ENCODE measurements around the gene ZNF563. TPM values are rescaled to one million over a fixed set of nuclear protein-coding genes. Genes with fewer than 3 reads are reported as not detected.

Gene ZNF563
- total RNA-seq, 2 experiments from 2014 or later = 6.1 to 6.3 TPM

DNA sequence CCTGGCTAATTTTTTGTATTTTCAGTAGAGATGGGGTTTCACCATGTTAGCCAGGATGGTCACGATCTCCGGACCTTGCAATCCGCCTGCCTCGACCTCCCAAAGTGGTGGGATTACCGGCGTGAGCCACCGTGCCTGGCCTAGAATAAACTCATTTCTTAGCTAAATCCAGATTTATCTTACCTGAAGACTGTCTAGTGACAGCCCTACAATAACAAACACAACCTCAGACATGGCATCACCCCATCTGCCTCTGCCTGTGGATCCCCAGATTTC lies 43.7 kb downstream of the ZNF563 start:
- Mint-ChIP-seq H3K4me3 (peak overlapping the region; percentile 61), H3K27ac (peak overlapping the region; percentile 98), H3K4me1 (ENCODE audit: low read depth) (peaks cover 47% of the 10 kb centered on the region), H3K36me3 (peaks cover 23% of the 10 kb centered on the region), H3K27me3 (no peaks in the 10 kb centered on the region), H3K9me3 (no peaks in the 10 kb centered on the region)
- ChIA-PET POLR2A (interaction anchor here (1.8 kb wide), 1 partner anchor 44 kb away, joined by 8 read pairs; the partner anchor contains the start of gene ZNF563), CTCF (interaction anchor here (0.9 to 1.2 kb wide), 3 partner anchors 43 to 230 kb away, joined by 3 read pairs; no protein-coding TSS in a partner anchor)
- DNase-seq = no peak
- intact Hi-C loops (cut with micrococcal nuclease) = loop anchor here (1.0 to 10.0 kb wide), 5 partner anchors 42 to 263 kb away; partner anchors contain the start of genes ZNF136 and ZNF564

DNA sequence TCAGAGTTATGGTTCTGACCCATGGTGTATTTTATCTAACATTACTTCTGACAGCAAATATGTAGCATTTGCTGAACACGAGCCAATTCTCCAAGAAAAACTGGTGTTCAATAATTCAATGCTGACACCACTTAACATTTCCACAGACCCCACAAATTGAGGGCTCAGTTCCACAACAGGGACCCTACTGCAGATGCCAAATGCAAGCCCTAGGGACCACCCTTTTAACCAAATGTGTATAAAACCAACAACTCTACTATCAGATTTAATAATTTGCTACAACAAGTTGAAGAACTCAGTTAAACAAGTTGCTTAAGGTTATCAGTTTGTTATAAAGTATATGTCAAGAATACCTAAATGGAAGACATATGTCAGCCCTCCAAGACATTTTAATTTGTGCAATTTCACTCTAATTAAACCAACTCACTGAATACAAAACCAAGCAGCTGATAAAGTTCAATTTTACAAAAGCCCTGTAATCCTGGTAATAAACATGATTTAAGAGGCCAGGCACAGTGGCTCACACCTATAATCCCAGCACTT lies 45.4 kb downstream of the ZNF563 start:
- H3K4me1 Mint-ChIP-seq (ENCODE audit: low read depth) = peaks cover 41% of the 10 kb centered on the region
- H3K27ac Mint-ChIP-seq = peak overlapping the region; percentile 28
- peaks cover under 1% of the 10 kb centered on the region for H3K9me3 Mint-ChIP-seq
- no peaks in the 10 kb centered on the region for H3K27me3 Mint-ChIP-seq
- peaks cover 20% of the 10 kb centered on the region for H3K36me3 Mint-ChIP-seq
- intact Hi-C loops (cut with micrococcal nuclease) = loop anchor here (2.0 to 10.0 kb wide), 2 partner anchors 73 to 125 kb away; partner anchors contain the start of gene ZNF136
- no peak overlapping the region for H3K4me3 Mint-ChIP-seq
- POLR2A ChIA-PET = interaction anchor here (0.8 to 1.8 kb wide), 3 partner anchors 10 to 77 kb away, joined by 3 to 8 read pairs (median 4); partner anchors contain the start of genes ZNF442 and ZNF563
- no peak for DNase-seq
- CTCF ChIA-PET = no interaction called here

DNA sequence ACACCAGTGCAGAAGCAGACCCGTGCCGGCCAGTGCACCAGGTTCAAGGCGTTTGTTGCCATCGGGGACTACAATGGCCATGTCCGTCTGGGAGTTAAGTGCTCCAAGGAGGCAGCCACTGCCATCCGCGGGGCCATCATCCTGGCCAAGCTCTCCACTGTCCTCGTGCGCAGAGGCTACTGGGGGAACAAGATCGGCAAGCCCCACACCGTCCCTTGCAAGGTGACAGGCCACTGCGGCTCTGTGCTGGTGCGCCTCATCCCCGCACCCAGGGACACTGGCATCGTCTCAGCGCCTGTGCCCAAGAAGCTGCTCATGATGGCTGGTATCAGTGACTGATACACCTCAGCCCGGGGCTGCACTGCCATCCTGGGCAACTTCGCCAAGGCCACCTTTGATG lies 48.8 kb downstream of the ZNF563 start:
- intact Hi-C loops (cut with micrococcal nuclease) = loop anchor here (10.0 kb wide), 1 partner anchor 70 kb away; no protein-coding TSS in a partner anchor
- H3K4me3 Mint-ChIP-seq = no peak overlapping the region
- H3K27ac Mint-ChIP-seq = no peak overlapping the region
- H3K4me1 Mint-ChIP-seq (ENCODE audit: low read depth) = peaks cover 34% of the 10 kb centered on the region
- no peak for DNase-seq
- ChIA-PET CTCF (no interaction called here), POLR2A (no interaction called here)
- H3K9me3 Mint-ChIP-seq = peaks cover 24% of the 10 kb centered on the region
- peaks cover 32% of the 10 kb centered on the region for H3K36me3 Mint-ChIP-seq
- H3K27me3 Mint-ChIP-seq = no peaks in the 10 kb centered on the region

DNA sequence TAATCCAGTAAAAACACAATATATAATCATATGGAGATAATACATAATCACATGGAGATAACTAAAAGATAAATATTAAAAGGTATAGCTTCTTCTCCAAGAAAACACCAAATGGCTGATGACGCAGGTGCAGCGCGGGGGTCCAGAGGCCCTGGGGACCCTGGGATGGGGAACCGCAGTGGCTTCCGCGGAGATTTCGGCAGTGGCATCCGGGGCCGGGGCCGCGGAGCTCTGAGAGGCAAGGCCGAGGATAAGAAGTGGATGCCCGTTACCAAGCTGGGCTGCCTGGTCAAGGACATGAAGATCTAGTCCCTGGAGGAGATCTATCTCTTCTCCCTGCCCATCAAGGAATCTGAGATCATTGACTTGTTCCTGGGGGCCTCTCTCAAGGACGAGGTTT lies 49.2 kb downstream of the ZNF563 start:
- Mint-ChIP-seq H3K27me3 (no peaks in the 10 kb centered on the region), H3K27ac (no peak overlapping the region), H3K36me3 (peaks cover 36% of the 10 kb centered on the region), H3K9me3 (peaks cover 28% of the 10 kb centered on the region), H3K4me3 (no peak overlapping the region), H3K4me1 (ENCODE audit: low read depth) (peaks cover 32% of the 10 kb centered on the region)
- DNase-seq = no peak
- POLR2A ChIA-PET = no interaction called here
- intact Hi-C loops (cut with micrococcal nuclease) = loop anchor here (10.0 kb wide), 1 partner anchor 69 kb away; no protein-coding TSS in a partner anchor
- CTCF ChIA-PET = no interaction called here

DNA sequence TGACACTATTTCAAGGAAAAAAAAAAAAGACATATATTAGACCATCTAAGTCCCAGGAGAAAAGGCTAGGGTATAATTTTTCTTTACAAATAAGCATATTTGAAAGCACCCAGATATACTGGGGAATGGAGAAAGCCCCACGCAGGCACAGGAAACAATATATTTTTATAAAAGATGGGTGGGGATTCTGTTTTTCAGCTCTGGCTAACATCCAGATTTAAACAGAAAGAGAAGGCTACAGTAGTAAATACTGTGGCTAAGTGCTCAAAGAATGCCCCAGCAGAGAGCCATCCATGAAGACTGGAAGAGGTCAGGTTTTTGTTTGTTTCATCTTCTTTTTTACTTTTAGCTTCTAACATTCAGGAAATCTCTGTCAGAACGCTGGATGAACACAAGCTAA lies 54.7 kb downstream of the ZNF563 start:
- CTCF ChIA-PET = no interaction called here
- Mint-ChIP-seq H3K27ac (no peak overlapping the region), H3K36me3 (peaks cover 76% of the 10 kb centered on the region), H3K9me3 (peaks cover 71% of the 10 kb centered on the region), H3K4me1 (ENCODE audit: low read depth) (peaks cover 24% of the 10 kb centered on the region), H3K4me3 (no peak overlapping the region), H3K27me3 (no peaks in the 10 kb centered on the region)
- no peak for DNase-seq
- intact Hi-C loops (cut with micrococcal nuclease) = no loop called here
- POLR2A ChIA-PET = no interaction called here

DNA sequence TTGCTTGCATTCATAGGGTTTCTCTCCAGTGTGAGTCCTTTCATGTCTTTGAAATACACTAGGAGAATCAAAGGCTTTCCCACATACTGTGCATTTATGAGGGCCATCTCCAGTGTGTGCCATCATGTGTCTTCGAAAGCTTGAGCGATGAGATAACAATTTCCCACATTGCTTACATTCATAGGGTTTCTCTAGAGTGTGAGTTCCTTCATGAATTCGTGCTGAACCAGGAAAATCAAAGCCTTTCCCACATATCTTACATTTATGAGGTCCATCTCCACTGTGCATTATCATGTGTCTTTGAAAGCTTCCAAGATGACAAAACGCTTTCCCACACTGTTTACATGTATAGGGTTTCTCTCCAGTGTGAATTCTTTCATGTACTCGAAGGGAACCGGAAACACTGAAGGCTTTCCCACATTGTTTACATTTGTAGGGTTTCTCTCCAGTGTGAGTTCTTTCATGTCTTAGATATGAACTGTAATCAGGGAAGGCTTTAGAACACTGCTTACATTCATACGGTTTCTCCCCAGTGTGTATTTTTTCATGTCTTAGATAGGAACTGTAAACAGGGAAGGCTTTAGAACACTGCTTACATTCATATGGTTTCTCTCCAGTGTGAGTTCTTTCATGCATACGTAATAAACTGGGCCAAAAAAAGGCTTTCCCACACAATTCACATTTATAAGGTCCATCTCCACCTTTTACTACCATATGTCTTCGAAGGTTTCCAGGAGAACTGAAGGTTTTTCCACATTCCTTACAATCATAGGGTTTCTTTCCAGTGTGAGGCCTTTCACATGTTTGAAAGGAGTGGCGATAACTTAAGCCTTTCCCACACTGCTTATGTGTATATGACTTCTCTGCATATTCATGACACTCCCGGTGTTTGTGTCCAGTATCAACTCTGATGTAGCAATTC lies 60.2 kb downstream of the ZNF563 start:
- ChIA-PET POLR2A (no interaction called here), CTCF (no interaction called here)
- Mint-ChIP-seq H3K9me3 (peaks cover 77% of the 10 kb centered on the region), H3K27ac (no peak overlapping the region), H3K36me3 (peaks cover 83% of the 10 kb centered on the region), H3K4me1 (ENCODE audit: low read depth) (peaks cover 4% of the 10 kb centered on the region), H3K4me3 (no peak overlapping the region), H3K27me3 (no peaks in the 10 kb centered on the region)
- no peak for DNase-seq
- intact Hi-C loops (cut with micrococcal nuclease) = no loop called here

DNA sequence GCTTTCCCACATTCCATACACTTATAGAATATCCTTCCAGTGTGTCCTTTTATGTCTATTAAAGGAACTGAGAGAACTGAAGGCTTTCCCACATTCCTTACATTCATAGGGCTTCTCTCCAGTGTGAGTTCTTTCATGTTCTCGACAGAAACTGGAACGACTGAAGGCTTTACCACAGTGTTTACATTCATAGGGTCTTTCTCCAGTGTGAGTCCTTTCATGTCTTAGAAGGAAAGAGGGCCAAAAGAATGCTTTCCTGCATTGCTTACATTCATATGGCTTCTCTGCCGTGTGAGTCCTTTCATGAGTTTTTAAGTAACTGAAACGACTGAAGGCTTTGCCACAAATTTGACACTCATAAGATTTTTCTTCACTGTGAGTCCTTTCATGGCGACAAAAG lies 61.0 kb downstream of the ZNF563 start:
- intact Hi-C loops (cut with micrococcal nuclease) = no loop called here
- Mint-ChIP-seq H3K27me3 (no peaks in the 10 kb centered on the region), H3K36me3 (peaks cover 79% of the 10 kb centered on the region), H3K4me1 (ENCODE audit: low read depth) (no peaks in the 10 kb centered on the region), H3K4me3 (no peak overlapping the region), H3K27ac (no peak overlapping the region), H3K9me3 (peaks cover 74% of the 10 kb centered on the region)
- ChIA-PET POLR2A (no interaction called here), CTCF (no interaction called here)
- DNase-seq = no peak

DNA sequence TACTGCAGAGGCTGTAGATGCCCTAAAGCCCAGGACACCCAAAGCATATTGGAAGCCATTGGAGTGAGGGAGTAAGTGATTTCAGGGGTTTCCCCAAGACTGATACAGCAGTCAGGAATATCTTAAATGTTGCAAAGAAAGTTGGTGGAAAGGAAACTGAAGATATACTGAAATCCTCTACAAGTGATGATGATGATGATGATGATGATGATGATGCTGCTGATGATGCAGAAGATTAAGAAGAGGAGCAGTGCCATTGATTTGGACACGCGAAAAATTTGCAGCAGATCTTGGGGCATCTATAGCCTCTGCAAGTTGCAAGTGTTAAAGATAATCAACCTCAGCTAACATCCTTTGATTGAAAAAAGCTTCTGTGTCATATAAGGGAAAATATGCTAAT lies 62.6 kb downstream of the ZNF563 start:
- CTCF ChIA-PET = no interaction called here
- H3K9me3 Mint-ChIP-seq = peaks cover 73% of the 10 kb centered on the region
- H3K27ac Mint-ChIP-seq = no peak overlapping the region
- POLR2A ChIA-PET = no interaction called here
- H3K36me3 Mint-ChIP-seq = peaks cover 68% of the 10 kb centered on the region
- H3K27me3 Mint-ChIP-seq = no peaks in the 10 kb centered on the region
- DNase-seq = no peak
- H3K4me3 Mint-ChIP-seq = no peak overlapping the region
- no peaks in the 10 kb centered on the region for H3K4me1 Mint-ChIP-seq (ENCODE audit: low read depth)
- intact Hi-C loops (cut with micrococcal nuclease) = no loop called here

Other genes starting within 250 kb of the ZNF563 start
- gene ZNF20, start 193.3 kb downstream of the ZNF563 start, total RNA-seq = 1 to 10 TPM; 1.5 to 2.7 TPM
- gene ZNF625, start 176.9 kb downstream of the ZNF563 start, total RNA-seq = 1 to 10 TPM; 2.5 to 3.4 TPM
- 10 to 100 TPM in 1 of 2 experiments, 1 to 10 TPM in 1; 9.5 to 12.8 TPM for gene ZNF136, start 170.5 kb downstream of the ZNF563 start, total RNA-seq
- 1 to 10 TPM; 7.5 to 8.9 TPM for gene ZNF44, start 38.8 kb downstream of the ZNF563 start, total RNA-seq
- 1 to 10 TPM; 2.3 TPM for gene ZNF442, start 32.0 kb upstream of the ZNF563 start, total RNA-seq
- gene ZNF799, start 67.6 kb upstream of the ZNF563 start, total RNA-seq = 1 to 10 TPM; 4.2 to 4.7 TPM
- 1 to 10 TPM; 5.1 to 5.3 TPM for gene ZNF443, start 107.4 kb upstream of the ZNF563 start, total RNA-seq
- gene ZNF709, start 151.2 kb upstream of the ZNF563 start, total RNA-seq = 1 to 10 TPM; 1.5 to 2.4 TPM
- gene ZNF564, start 217.8 kb upstream of the ZNF563 start, total RNA-seq = 1 to 10 TPM; 6.5 to 7.0 TPM

Measured in activated CD4-positive, alpha-beta memory T cell treated with anti-CD3 and anti-CD28 coated beads for 36 hours (primary cell).